Left lung (tissue), 10 donors: ENCODE results near the gene WFDC2. TPM values are rescaled to one million over a fixed set of nuclear protein-coding genes. Genes with fewer than 3 reads are reported as not detected.
A peak's percentile ranks its signal among the peaks of the same experiment; 100 is the strongest.
"Not testable (repeated sequence)": the region's sequence is repeated elsewhere in the genome, so short reads cannot be mapped to it uniquely, and the experiment has no call there.

ENCODE experiments used
- ATAC-seq: fragments of 200-7000 bp; cut with Tn5 transposase; one replicate; pipeline ENCODE4 v1.9.1; 2020; ENCODE audit warnings: moderate library complexity
- DNase-seq, 4 donors: peaks; one replicate each; pipeline ENCODE4 v3.0.0-alpha.2; 2013 to 2020
- H3K27ac ChIP-seq, 2 donors: fragments of 200-600 bp; sonication (generic) in 1 of 2; one replicate each; pipeline versions ENCODE4 v1.5.0 to v1.8.0; 2020 to 2021
- H3K27me3 ChIP-seq, 2 donors: fragments of 200-600 bp; sonication (generic) in 1 of 2; one replicate each; pipeline versions ENCODE4 v1.5.0 to v1.8.0; 2020 to 2021
- H3K36me3 ChIP-seq, 2 donors: fragments of 200-600 bp; sonication (generic) in 1 of 2; one replicate each; pipeline versions ENCODE4 v1.5.0 to v1.8.0; 2020 to 2021
- H3K4me1 ChIP-seq, 2 donors: fragments of 200-600 bp; one replicate each; pipeline ENCODE4 v1.8.0; 2021
- H3K4me3 ChIP-seq, 2 donors: fragments of 200-600 bp; sonication (generic) in 1 of 2; one replicate each; pipeline versions ENCODE4 v1.5.0 to v1.8.0; 2020 to 2021; ENCODE audit warnings: mild to moderate bottlenecking in 1 of 2
- H3K9me3 ChIP-seq, 2 donors: fragments of 200-600 bp; sonication (generic) in 1 of 2; one replicate each; pipeline versions ENCODE4 v1.5.0 to v1.8.0; 2020 to 2021
- intact Hi-C, 2 donors: fragments of 100-400 bp; cut with DNase I; formaldehyde crosslinking; loops; one replicate each; pipeline versions ENCODE4 v1.11.2 to v1.14.2; 2022
- polyA plus RNA-seq, 6 donors: library from polyadenylated mRNA; unstranded; fragments of 120-200 nt; gene quantifications; one replicate each; pipeline ENCODE4 v1.2.1, GENCODE V29; 2013; ENCODE audit not compliant: insufficient read length in 6 of 6
- total RNA-seq, 2 donors: library from RNA; stranded (reverse); fragmentation: NEBNext Ultra II Directional; extraction: Animal tissue kit (Norgen Biotek cat#: 25700); gene quantifications; one replicate each; pipeline ENCODE4 v1.2.1, GENCODE V29; 2021
- TF ChIP-seq, protein P1 (sequence below), 2 donors: fragments of 200-600 bp; sonication (generic) in 1 of 2; IDR thresholded peaks; one replicate each; pipeline versions ENCODE4 v1.5.0 to v1.8.0; 2021; ENCODE audit warnings: antibody characterized with exemption in 2 of 2
- donor health status: DM: no; HTN: yes; CAD: no.
- donor health status: DM: no; HTN: no; CAD: no.

The WFDC2 gene
- total and polyA plus RNA-seq, 8 donors = 28.7 to 258 (median 37.2) TPM

DNA sequence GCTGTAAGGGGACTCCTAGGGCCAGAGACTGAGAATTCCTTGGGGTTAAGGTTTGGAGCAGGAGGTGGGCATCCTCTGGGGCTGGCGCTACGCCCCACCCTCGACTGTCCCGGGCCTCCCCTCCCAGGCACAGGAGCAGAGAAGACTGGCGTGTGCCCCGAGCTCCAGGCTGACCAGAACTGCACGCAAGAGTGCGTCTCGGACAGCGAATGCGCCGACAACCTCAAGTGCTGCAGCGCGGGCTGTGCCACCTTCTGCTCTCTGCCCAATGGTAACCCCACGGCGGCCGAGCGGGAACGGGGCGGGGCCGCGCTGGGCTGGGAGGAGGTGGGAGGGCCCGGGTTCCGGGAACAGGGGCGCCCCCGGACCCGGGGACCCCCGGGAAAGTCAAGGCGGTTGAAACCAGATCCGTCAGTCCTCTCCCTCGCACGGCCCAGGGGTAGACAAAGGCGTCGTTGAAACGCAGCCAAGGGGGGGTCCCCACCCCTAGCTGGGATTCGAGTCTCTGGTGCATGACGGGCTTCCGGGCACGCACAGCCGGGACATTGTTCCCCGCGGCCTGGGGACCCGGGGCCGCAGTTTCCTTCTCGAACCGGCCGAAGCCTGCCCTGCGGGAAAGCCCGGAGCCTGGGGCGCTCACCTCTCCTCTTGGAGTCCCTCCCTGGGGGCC lies 844 bp downstream of the WFDC2 start:
- Histone ChIP-seq H3K27me3 (peaks cover 6 to 59% of the 10 kb centered on the region in 2 donors), H3K27ac (peak overlapping the region; percentile 56 to 73), H3K4me1 (peaks cover 0 to 22% of the 10 kb centered on the region in 2 donors), H3K9me3 (no peaks in the 10 kb centered on the region), H3K36me3 (no peaks in the 10 kb centered on the region), H3K4me3 (peak overlapping the region; percentile 19 to 51)
- ATAC-seq (peak; percentile 92), DNase-seq (peak; percentile 33 to 89 (median 54))
- TF ChIP-seq, protein P1, sequence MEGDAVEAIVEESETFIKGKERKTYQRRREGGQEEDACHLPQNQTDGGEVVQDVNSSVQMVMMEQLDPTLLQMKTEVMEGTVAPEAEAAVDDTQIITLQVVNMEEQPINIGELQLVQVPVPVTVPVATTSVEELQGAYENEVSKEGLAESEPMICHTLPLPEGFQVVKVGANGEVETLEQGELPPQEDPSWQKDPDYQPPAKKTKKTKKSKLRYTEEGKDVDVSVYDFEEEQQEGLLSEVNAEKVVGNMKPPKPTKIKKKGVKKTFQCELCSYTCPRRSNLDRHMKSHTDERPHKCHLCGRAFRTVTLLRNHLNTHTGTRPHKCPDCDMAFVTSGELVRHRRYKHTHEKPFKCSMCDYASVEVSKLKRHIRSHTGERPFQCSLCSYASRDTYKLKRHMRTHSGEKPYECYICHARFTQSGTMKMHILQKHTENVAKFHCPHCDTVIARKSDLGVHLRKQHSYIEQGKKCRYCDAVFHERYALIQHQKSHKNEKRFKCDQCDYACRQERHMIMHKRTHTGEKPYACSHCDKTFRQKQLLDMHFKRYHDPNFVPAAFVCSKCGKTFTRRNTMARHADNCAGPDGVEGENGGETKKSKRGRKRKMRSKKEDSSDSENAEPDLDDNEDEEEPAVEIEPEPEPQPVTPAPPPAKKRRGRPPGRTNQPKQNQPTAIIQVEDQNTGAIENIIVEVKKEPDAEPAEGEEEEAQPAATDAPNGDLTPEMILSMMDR (IDR thresholded peaks at IDR 0.05) = no peak
- intact Hi-C loops = no loop called here

DNA sequence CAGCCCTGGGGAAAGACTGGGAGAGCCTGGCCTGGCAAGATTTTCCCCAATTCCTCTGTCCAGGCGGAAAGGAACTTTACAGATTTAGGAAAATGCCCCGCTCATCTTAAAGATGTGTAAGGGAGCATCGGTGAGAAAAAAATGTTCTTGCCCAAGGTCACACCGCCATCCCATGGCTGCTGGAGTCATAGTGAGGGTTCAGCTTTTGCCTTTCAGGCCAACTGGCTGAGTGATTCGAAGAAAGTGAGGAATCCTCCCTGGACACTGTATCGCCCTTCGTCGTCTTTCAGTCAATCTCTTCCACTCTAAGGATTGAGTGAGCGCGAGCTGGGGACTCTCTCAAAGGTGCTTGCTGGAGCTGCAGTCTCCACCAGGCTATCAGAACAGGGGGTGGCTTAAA lies 1.4 kb downstream of the WFDC2 start:
- peak in 2 of 4 donors; percentile 10 to 16 for DNase-seq
- TF ChIP-seq, protein P1 (IDR thresholded peaks at IDR 0.05) = no peak
- Histone ChIP-seq H3K27ac (peak overlapping the region; percentile 56 to 73), H3K9me3 (no peaks in the 10 kb centered on the region), H3K36me3 (no peaks in the 10 kb centered on the region), H3K4me1 (peaks cover 0 to 22% of the 10 kb centered on the region in 2 donors), H3K27me3 (peaks cover 6 to 59% of the 10 kb centered on the region in 2 donors), H3K4me3 (peak overlapping the region; percentile 19 to 51)
- intact Hi-C loops = no loop called here
- peak; percentile 4 for ATAC-seq

DNA sequence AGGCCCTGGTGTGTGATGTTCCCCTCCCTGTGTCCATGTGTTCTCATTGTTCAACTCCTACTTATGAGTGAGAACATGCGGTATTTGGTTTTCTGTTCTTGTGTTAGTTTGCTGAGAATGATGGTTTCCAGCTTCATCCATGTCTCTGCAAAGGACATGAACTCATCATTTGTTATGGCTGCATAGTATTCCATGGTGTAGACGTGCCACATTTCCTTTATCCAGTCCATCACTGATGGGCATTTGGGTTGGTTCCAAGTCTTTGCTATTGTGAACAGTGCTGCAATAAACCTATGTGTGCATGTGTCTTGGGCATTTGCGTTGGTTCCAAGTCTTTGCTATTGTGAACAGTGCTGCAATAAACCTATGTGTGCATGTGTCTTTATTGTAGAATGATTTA lies 2.7 kb downstream of the WFDC2 start:
- Histone ChIP-seq H3K4me1 (peaks cover 0 to 22% of the 10 kb centered on the region in 2 donors), H3K27me3 (peaks cover 6 to 59% of the 10 kb centered on the region in 2 donors)
- intact Hi-C loops, H3K36me3 ChIP-seq, ATAC-seq, H3K9me3 ChIP-seq, H3K27ac ChIP-seq, H3K4me3 ChIP-seq, DNase-seq: not testable (repeated sequence)

- H3K4me3 ChIP-seq, intact Hi-C loops, H3K9me3 ChIP-seq, H3K27ac ChIP-seq, H3K4me1 ChIP-seq, H3K36me3 ChIP-seq: not testable (repeated sequence)
- H3K27me3 ChIP-seq = peaks cover 0 to 40% of the 10 kb centered on the region in 2 donors
- DNase-seq (peak in 1 of 4 donors; percentile 55), ATAC-seq (peak; percentile 33)
Measured at GRCh38 chr20:45477530-45478148, 8.1 kb downstream of the WFDC2 start.

DNA sequence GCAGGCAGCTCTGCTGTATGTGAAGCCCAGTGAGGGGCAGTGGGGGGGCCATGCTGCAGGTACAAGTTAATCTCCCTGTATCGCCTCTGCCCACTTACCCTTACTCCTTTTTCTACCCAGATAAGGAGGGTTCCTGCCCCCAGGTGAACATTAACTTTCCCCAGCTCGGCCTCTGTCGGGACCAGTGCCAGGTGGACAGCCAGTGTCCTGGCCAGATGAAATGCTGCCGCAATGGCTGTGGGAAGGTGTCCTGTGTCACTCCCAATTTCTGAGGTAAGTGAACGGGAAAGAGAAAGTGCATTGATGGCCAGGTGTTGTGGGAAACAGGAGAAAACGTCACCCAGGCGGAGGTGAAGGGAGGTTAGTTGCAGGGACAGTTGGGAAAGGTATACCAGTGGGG lies 10.3 kb downstream of the WFDC2 start:
- intact Hi-C loops = no loop called here
- ATAC-seq (no peak), DNase-seq (no peak)
- no peaks in the 10 kb centered on the region for H3K4me1 ChIP-seq
- TF ChIP-seq, protein P1 (IDR thresholded peaks at IDR 0.05) = no peak
- H3K36me3 ChIP-seq = no peaks in the 10 kb centered on the region
- H3K27me3 ChIP-seq = peaks cover 0 to 35% of the 10 kb centered on the region in 2 donors
- H3K9me3 ChIP-seq = no peaks in the 10 kb centered on the region
- no peak overlapping the region for H3K4me3 ChIP-seq
- no peak overlapping the region for H3K27ac ChIP-seq

DNA sequence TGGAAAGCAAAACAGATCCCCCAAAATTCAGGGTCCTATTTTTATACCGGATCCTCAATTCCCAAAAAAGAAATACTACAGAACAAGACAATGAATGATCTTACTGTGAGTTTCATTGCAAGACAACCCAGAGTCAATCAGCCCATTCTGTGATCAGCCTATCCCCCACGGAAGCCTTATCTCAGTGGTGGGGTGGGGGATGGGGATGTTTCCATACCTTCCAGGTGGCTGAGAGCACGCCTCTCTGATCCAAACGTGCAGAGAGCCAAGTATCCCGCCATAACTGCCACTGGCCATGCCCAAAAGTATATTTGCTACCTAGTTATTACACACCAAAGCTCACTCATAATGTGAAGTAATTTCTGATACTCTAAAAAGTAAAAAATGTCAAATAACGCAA lies 15.1 kb downstream of the WFDC2 start:
- H3K4me3 ChIP-seq = no peak overlapping the region
- DNase-seq (no peak), ATAC-seq (no peak)
- no peaks in the 10 kb centered on the region for H3K9me3 ChIP-seq
- intact Hi-C loops = no loop called here
- no peak overlapping the region for H3K27ac ChIP-seq
- no peaks in the 10 kb centered on the region for H3K4me1 ChIP-seq
- TF ChIP-seq, protein P1 (IDR thresholded peaks at IDR 0.05) = no peak
- H3K36me3 ChIP-seq = no peaks in the 10 kb centered on the region
- peaks cover 0 to 61% of the 10 kb centered on the region in 2 donors for H3K27me3 ChIP-seq
